ENCODE data around the gene RTN4R.
A peak's percentile ranks its signal among the peaks of the same experiment; 100 is the strongest.

Gene RTN4R

GRCh38 chr22:20242393-20243175 lies 25.5 kb downstream of the RTN4R start:
- Histone ChIP-seq H3K4me3 (ENCODE audit: low read length in 2 of 2) (peak overlapping the region in 1 of 2 donors; percentile 26), H4K8ac (ENCODE audit: low read depth, low read length) (peak overlapping the region; percentile 92), H4K91ac (ENCODE audit: low read depth, low read length, poor library complexity) (no peak overlapping the region), H3K27ac (replicated peaks; ENCODE audit: low read length) (no peak overlapping the region), H3K9ac (ENCODE audit: low read depth, low read length, poor library complexity) (no peak overlapping the region), H3K23ac (ENCODE audit: low read depth, low read length, poor library complexity) (peak overlapping the region; percentile 99), H2AK5ac (ENCODE audit: low read depth, low read length) (peak overlapping the region; percentile 89), H3K4ac (ENCODE audit: low read length) (peak overlapping the region; percentile 89), H3K18ac (ENCODE audit: low read length) (peak overlapping the region; percentile 65), H3K4me2 (ENCODE audit: insufficient read depth, low read length, poor library complexity, severe bottlenecking) (no peak overlapping the region), H2BK15ac (ENCODE audit: low read length) (peak overlapping the region; percentile 96), H3K79me1 (ENCODE audit: low read depth, low read length) (peaks cover 26% of the 10 kb centered on the region), H3K36me3 (replicated peaks in 1 of 2; ENCODE audit: control insufficient read depth in 2 of 2, insufficient read depth in 2 of 2, low read length in 2 of 2) (peaks cover 15 to 16% of the 10 kb centered on the region in 2 donors), H3K14ac (ENCODE audit: low read length) (peak overlapping the region; percentile 89), H3K4me1 (ENCODE audit: control insufficient read depth in 2 of 2, insufficient read depth in 1 of 2, low read depth in 1 of 2, low read length in 2 of 2) (peaks cover 59 to 65% of the 10 kb centered on the region in 2 donors), H2BK120ac (ENCODE audit: low read depth, low read length) (peak overlapping the region; percentile 54), H2BK12ac (ENCODE audit: low read length) (peak overlapping the region; percentile 59), H2AFZ (ENCODE audit: low read length) (no peak overlapping the region), H3K27me3 (ENCODE audit: control insufficient read depth in 3 of 3, insufficient read depth in 3 of 3, low read depth in 1 of 3, low read length in 3 of 3) (no peaks in the 10 kb centered on the region), H3K9me3 (replicated peaks in 1 of 2; ENCODE audit: control insufficient read depth in 2 of 2, insufficient read depth in 1 of 2, low read depth in 1 of 2, low read length in 2 of 2) (no peaks in the 10 kb centered on the region), H2BK5ac (ENCODE audit: low read length) (peak overlapping the region; percentile 94)
- no peak for DNase-seq (ENCODE audit: low spot score)
- WGBS, 2 donors (ENCODE audit: extremely low coverage in 2 of 2, insufficient read length in 2 of 2, insufficient replicate concordance in 1 of 2), result no CpG with 5 or more reads among the region's 42 CpGs

DNA sequence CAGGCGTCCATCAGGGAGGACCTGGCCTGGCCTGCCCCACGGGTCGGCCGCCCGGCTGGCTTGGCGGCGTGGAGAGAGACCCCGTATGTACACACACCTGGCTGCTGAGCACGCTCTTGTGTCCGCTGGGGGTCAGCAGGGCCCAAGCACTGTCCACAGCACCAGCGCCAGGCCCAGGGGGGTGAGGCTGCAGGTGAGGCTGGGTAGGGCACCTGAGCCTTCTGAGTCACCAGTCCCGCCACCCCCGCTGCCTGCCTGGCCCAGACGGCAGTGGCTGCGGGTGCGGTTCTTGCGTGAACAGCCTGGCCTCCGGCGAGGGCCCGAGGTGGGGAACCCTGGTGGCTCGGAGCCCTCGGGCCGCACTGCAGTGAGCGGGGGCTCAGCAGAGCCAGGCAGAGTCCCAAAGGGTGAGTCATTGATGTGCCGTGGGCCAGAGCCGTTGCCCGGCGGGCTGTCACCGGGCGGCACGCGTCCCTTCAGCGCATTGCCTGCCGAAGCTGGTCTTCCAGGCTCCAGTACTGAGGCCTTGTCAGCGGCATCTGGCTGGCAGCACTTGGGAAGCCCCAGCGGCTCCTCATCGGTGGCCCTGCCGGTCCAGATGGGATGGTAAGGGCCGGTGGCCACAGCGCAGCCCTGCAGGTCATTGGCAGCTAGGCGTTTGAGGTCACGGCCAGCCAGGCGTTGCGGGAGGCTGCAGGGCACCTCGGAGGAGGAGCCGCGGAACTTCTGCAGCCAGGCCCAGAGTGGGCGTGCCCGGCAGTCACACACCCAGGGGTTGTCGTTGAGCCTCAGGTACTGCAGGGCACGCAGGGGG lies 26.3 kb downstream of the RTN4R start:
- H3K9ac ChIP-seq (ENCODE audit: low read depth, low read length, poor library complexity), result no peak overlapping the region
- peak overlapping the region; percentile 92 for H4K8ac ChIP-seq (ENCODE audit: low read depth, low read length)
- H3K9me3 ChIP-seq (replicated peaks in 1 of 2; ENCODE audit: control insufficient read depth in 2 of 2, insufficient read depth in 1 of 2, low read depth in 1 of 2, low read length in 2 of 2), result no peaks in the 10 kb centered on the region
- peak overlapping the region; percentile 89 for H2AK5ac ChIP-seq (ENCODE audit: low read depth, low read length)
- H3K79me1 ChIP-seq (ENCODE audit: low read depth, low read length), result peaks cover 24% of the 10 kb centered on the region
- H2BK12ac ChIP-seq (ENCODE audit: low read length), result peak overlapping the region; percentile 84
- H3K18ac ChIP-seq (ENCODE audit: low read length), result peak overlapping the region; percentile 93
- H3K4me2 ChIP-seq (ENCODE audit: insufficient read depth, low read length, poor library complexity, severe bottlenecking), result no peak overlapping the region
- H3K14ac ChIP-seq (ENCODE audit: low read length), result peak overlapping the region; percentile 89
- H3K4ac ChIP-seq (ENCODE audit: low read length), result peak overlapping the region; percentile 66
- peaks cover 56 to 60% of the 10 kb centered on the region in 2 donors for H3K4me1 ChIP-seq (ENCODE audit: control insufficient read depth in 2 of 2, insufficient read depth in 1 of 2, low read depth in 1 of 2, low read length in 2 of 2)
- no peaks in the 10 kb centered on the region for H3K27me3 ChIP-seq (ENCODE audit: control insufficient read depth in 3 of 3, insufficient read depth in 3 of 3, low read depth in 1 of 3, low read length in 3 of 3)
- no peak overlapping the region for H3K4me3 ChIP-seq (ENCODE audit: low read length in 2 of 2)
- DNase-seq (ENCODE audit: low spot score), result no peak
- H3K23ac ChIP-seq (ENCODE audit: low read depth, low read length, poor library complexity), result peak overlapping the region; percentile 99
- no CpG with 5 or more reads among the region's 51 CpGs for WGBS, 2 donors (ENCODE audit: extremely low coverage in 2 of 2, insufficient read length in 2 of 2, insufficient replicate concordance in 1 of 2)
- peak overlapping the region; percentile 96 for H2BK15ac ChIP-seq (ENCODE audit: low read length)
- no peak overlapping the region for H2AFZ ChIP-seq (ENCODE audit: low read length)
- H2BK5ac ChIP-seq (ENCODE audit: low read length), result peak overlapping the region; percentile 94
- peaks cover 15 to 16% of the 10 kb centered on the region in 2 donors for H3K36me3 ChIP-seq (replicated peaks in 1 of 2; ENCODE audit: control insufficient read depth in 2 of 2, insufficient read depth in 2 of 2, low read length in 2 of 2)
- peak overlapping the region; percentile 53 for H4K91ac ChIP-seq (ENCODE audit: low read depth, low read length, poor library complexity)
- peak overlapping the region; percentile 100 for H2BK120ac ChIP-seq (ENCODE audit: low read depth, low read length)
- H3K27ac ChIP-seq (replicated peaks; ENCODE audit: low read length), result no peak overlapping the region

- peak overlapping the region; percentile 89 for H2AK5ac ChIP-seq (ENCODE audit: low read depth, low read length)
- peaks cover 21% of the 10 kb centered on the region for H3K79me1 ChIP-seq (ENCODE audit: low read depth, low read length)
- peak overlapping the region; percentile 100 for H3K18ac ChIP-seq (ENCODE audit: low read length)
- H3K27me3 ChIP-seq (ENCODE audit: control insufficient read depth in 3 of 3, insufficient read depth in 3 of 3, low read depth in 1 of 3, low read length in 3 of 3), result peaks cover 0 to 4% (median 0%) of the 10 kb centered on the region in 3 experiments
- peak overlapping the region; percentile 84 for H2AFZ ChIP-seq (ENCODE audit: low read length)
- peak overlapping the region; percentile 74 for H3K27ac ChIP-seq (replicated peaks; ENCODE audit: low read length)
- H3K4me1 ChIP-seq (ENCODE audit: control insufficient read depth in 2 of 2, insufficient read depth in 1 of 2, low read depth in 1 of 2, low read length in 2 of 2), result peaks cover 47 to 52% of the 10 kb centered on the region in 2 donors
- no peaks in the 10 kb centered on the region for H3K9me3 ChIP-seq (replicated peaks in 1 of 2; ENCODE audit: control insufficient read depth in 2 of 2, insufficient read depth in 1 of 2, low read depth in 1 of 2, low read length in 2 of 2)
- peak overlapping the region; percentile 100 for H4K91ac ChIP-seq (ENCODE audit: low read depth, low read length, poor library complexity)
- peak overlapping the region; percentile 83 for H3K9ac ChIP-seq (ENCODE audit: low read depth, low read length, poor library complexity)
- H2BK5ac ChIP-seq (ENCODE audit: low read length), result peak overlapping the region; percentile 94
- H3K23ac ChIP-seq (ENCODE audit: low read depth, low read length, poor library complexity), result peak overlapping the region; percentile 99
- H3K14ac ChIP-seq (ENCODE audit: low read length), result peak overlapping the region; percentile 99
- no peak for DNase-seq (ENCODE audit: low spot score)
- H2BK120ac ChIP-seq (ENCODE audit: low read depth, low read length), result peak overlapping the region; percentile 100
- no CpG with 5 or more reads among the region's 8 CpGs for WGBS, 2 donors (ENCODE audit: extremely low coverage in 2 of 2, insufficient read length in 2 of 2, insufficient replicate concordance in 1 of 2)
- H3K4ac ChIP-seq (ENCODE audit: low read length), result peak overlapping the region; percentile 100
- H2BK12ac ChIP-seq (ENCODE audit: low read length), result peak overlapping the region; percentile 97
- H3K36me3 ChIP-seq (replicated peaks in 1 of 2; ENCODE audit: control insufficient read depth in 2 of 2, insufficient read depth in 2 of 2, low read length in 2 of 2), result peaks cover 15 to 16% of the 10 kb centered on the region in 2 donors
- H4K8ac ChIP-seq (ENCODE audit: low read depth, low read length), result peak overlapping the region; percentile 100
- peak overlapping the region; percentile 98 for H2BK15ac ChIP-seq (ENCODE audit: low read length)
- H3K4me3 ChIP-seq (ENCODE audit: low read length in 2 of 2), result no peak overlapping the region
- no peak overlapping the region for H3K4me2 ChIP-seq (ENCODE audit: insufficient read depth, low read length, poor library complexity, severe bottlenecking)
Measured at GRCh38 chr22:20240900-20241299, 27.2 kb downstream of the RTN4R start.

DNA sequence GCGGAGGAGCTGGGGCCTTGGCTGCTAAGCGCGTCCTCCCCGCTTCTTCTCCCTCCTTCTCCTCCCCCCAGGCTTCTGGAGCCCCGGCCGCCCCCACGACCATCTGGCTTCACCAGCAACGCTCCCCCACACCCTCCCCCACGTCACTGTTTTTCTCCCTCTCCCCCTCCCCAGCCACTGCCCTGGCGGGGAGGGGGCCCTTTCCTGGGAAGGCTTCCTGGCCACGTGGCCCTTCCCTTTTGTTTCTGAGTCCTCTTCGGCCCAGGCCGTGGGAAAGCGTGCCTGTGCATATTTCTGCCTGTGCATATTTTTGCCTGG lies 27.7 kb downstream of the RTN4R start:
- peak overlapping the region; percentile 97 for H2BK12ac ChIP-seq (ENCODE audit: low read length)
- peak overlapping the region; percentile 84 for H2AFZ ChIP-seq (ENCODE audit: low read length)
- no peak overlapping the region for H3K4me3 ChIP-seq (ENCODE audit: low read length in 2 of 2)
- peak overlapping the region; percentile 100 for H4K8ac ChIP-seq (ENCODE audit: low read depth, low read length)
- H3K23ac ChIP-seq (ENCODE audit: low read depth, low read length, poor library complexity), result peak overlapping the region; percentile 99
- DNase-seq (ENCODE audit: low spot score), result peak; percentile 46
- peak overlapping the region; percentile 99 for H3K14ac ChIP-seq (ENCODE audit: low read length)
- peak overlapping the region; percentile 100 for H4K91ac ChIP-seq (ENCODE audit: low read depth, low read length, poor library complexity)
- H3K18ac ChIP-seq (ENCODE audit: low read length), result peak overlapping the region; percentile 100
- H3K36me3 ChIP-seq (replicated peaks in 1 of 2; ENCODE audit: control insufficient read depth in 2 of 2, insufficient read depth in 2 of 2, low read length in 2 of 2), result peaks cover 15 to 16% of the 10 kb centered on the region in 2 donors
- H3K9ac ChIP-seq (ENCODE audit: low read depth, low read length, poor library complexity), result peak overlapping the region; percentile 83
- peak overlapping the region; percentile 100 for H3K4ac ChIP-seq (ENCODE audit: low read length)
- H2BK15ac ChIP-seq (ENCODE audit: low read length), result peak overlapping the region; percentile 98
- WGBS, 2 donors (ENCODE audit: extremely low coverage in 2 of 2, insufficient read length in 2 of 2, insufficient replicate concordance in 1 of 2), result no CpG with 5 or more reads among the region's 14 CpGs
- H2AK5ac ChIP-seq (ENCODE audit: low read depth, low read length), result peak overlapping the region; percentile 100
- H3K4me1 ChIP-seq (ENCODE audit: control insufficient read depth in 2 of 2, insufficient read depth in 1 of 2, low read depth in 1 of 2, low read length in 2 of 2), result peaks cover 42 to 47% of the 10 kb centered on the region in 2 donors
- peaks cover 21% of the 10 kb centered on the region for H3K79me1 ChIP-seq (ENCODE audit: low read depth, low read length)
- peak overlapping the region; percentile 74 for H3K27ac ChIP-seq (replicated peaks; ENCODE audit: low read length)
- H3K9me3 ChIP-seq (replicated peaks in 1 of 2; ENCODE audit: control insufficient read depth in 2 of 2, insufficient read depth in 1 of 2, low read depth in 1 of 2, low read length in 2 of 2), result no peaks in the 10 kb centered on the region
- H3K27me3 ChIP-seq (ENCODE audit: control insufficient read depth in 3 of 3, insufficient read depth in 3 of 3, low read depth in 1 of 3, low read length in 3 of 3), result peaks cover 0 to 9% (median 0%) of the 10 kb centered on the region in 3 experiments
- no peak overlapping the region for H3K4me2 ChIP-seq (ENCODE audit: insufficient read depth, low read length, poor library complexity, severe bottlenecking)
- H2BK5ac ChIP-seq (ENCODE audit: low read length), result peak overlapping the region; percentile 94
- peak overlapping the region; percentile 100 for H2BK120ac ChIP-seq (ENCODE audit: low read depth, low read length)
